Measurements from ENCODE around the gene PRR29.

DNA sequence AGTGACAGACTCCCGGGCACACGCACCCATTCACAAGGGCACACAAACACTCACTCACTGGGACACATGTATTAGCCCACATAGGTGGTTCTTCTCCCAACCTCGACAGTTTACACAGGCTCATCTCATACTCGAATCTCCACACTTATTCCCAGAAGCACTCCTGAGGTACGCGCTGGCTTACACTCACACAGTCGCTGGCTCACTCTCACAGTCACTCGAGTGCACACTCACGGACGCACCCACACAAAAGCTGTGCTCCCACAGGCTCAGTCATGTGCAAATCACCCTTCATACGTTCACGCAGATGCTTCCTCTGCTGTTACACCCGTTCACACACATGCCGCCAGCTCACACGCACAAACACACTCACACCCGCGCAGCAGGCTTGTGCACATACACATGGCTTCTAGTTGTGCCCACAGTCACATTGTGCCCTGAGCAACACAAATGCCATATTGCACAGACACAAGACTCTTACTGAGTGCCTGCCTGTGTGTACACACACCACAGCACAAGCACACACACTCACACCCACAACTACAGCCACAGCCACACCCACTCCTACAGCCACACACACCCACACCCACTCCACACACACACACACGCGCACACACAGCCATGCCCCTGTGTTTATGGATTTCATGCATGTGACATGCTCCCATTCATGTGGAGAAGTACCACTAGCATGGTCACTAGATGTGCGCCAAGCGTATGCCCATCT, 8.4 kb upstream of the PRR29 start:
- TF ChIP-seq, protein P1, sequence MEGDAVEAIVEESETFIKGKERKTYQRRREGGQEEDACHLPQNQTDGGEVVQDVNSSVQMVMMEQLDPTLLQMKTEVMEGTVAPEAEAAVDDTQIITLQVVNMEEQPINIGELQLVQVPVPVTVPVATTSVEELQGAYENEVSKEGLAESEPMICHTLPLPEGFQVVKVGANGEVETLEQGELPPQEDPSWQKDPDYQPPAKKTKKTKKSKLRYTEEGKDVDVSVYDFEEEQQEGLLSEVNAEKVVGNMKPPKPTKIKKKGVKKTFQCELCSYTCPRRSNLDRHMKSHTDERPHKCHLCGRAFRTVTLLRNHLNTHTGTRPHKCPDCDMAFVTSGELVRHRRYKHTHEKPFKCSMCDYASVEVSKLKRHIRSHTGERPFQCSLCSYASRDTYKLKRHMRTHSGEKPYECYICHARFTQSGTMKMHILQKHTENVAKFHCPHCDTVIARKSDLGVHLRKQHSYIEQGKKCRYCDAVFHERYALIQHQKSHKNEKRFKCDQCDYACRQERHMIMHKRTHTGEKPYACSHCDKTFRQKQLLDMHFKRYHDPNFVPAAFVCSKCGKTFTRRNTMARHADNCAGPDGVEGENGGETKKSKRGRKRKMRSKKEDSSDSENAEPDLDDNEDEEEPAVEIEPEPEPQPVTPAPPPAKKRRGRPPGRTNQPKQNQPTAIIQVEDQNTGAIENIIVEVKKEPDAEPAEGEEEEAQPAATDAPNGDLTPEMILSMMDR (IDR thresholded peaks at IDR 0.05), result no peak
- TF ChIP-seq POLR2A (IDR thresholded peaks at IDR 0.05), result no peak

All from prostate gland (tissue), 2 donors.